NCI-H526 treated with DMSO at 0.1 percent for 48 hours (cell line): ENCODE results near the gene ASCC1.
A peak's percentile ranks its signal among the peaks of the same experiment; 100 is the strongest.
"Not testable (repeated sequence)": the region's sequence is repeated elsewhere in the genome, so short reads cannot be mapped to it uniquely, and the experiment has no call there.

Experiments used
- DNase-seq: peaks from one replicate; lab custom pipeline; 2025; lab: John Stamatoyannopoulos, UW

ASCC1 gene

GRCh38 chr10:72170263-72170662, 45.8 kb downstream of the ASCC1 start:
- DNase-seq = no peak

- no peak for DNase-seq
These were observed 49.0 kb downstream of the ASCC1 start for GRCh38 chr10:72167118-72167517.

GRCh38 chr10:72164617-72165016, 51.5 kb downstream of the ASCC1 start:
- no peak for DNase-seq

- no peak for DNase-seq
These were observed 53.1 kb downstream of the ASCC1 start for GRCh38 chr10:72162978-72163377.

- peak; percentile 21 for DNase-seq
These were observed 57.9 kb downstream of the ASCC1 start for GRCh38 chr10:72158176-72158575.

GRCh38 chr10:72156223-72156622, 59.9 kb downstream of the ASCC1 start:
- DNase-seq = no peak

GRCh38 chr10:72152286-72152685, 63.8 kb downstream of the ASCC1 start:
- DNase-seq = no peak

- not testable (repeated sequence) for DNase-seq
These were observed 65.2 kb downstream of the ASCC1 start for GRCh38 chr10:72150746-72151478.

- DNase-seq = not testable (repeated sequence)
These were observed 68.8 kb downstream of the ASCC1 start for GRCh38 chr10:72147324-72147584.

- DNase-seq = no peak
These were observed 69.3 kb downstream of the ASCC1 start for GRCh38 chr10:72146559-72147323.

- DNase-seq = no peak
These were observed 70.0 kb downstream of the ASCC1 start for GRCh38 chr10:72146071-72146470.

- DNase-seq = no peak
These were observed 70.4 kb downstream of the ASCC1 start for GRCh38 chr10:72145657-72146056.

GRCh38 chr10:72140850-72141249, 75.2 kb downstream of the ASCC1 start:
- DNase-seq = no peak

- DNase-seq = no peak
These were observed 75.9 kb downstream of the ASCC1 start for GRCh38 chr10:72140174-72140573.

GRCh38 chr10:72137583-72137982, 78.5 kb downstream of the ASCC1 start:
- DNase-seq = no peak

- not testable (repeated sequence) for DNase-seq
These were observed 79.9 kb downstream of the ASCC1 start for GRCh38 chr10:72136225-72136624.

- no peak for DNase-seq
These were observed 81.0 kb downstream of the ASCC1 start for GRCh38 chr10:72134785-72135767.

GRCh38 chr10:72133517-72133916, 82.6 kb downstream of the ASCC1 start:
- no peak for DNase-seq

GRCh38 chr10:72132854-72133253, 83.2 kb downstream of the ASCC1 start:
- DNase-seq = no peak

- DNase-seq = no peak
These were observed 88.5 kb downstream of the ASCC1 start for GRCh38 chr10:72127571-72127970.

- no peak for DNase-seq
These were observed 89.2 kb downstream of the ASCC1 start for GRCh38 chr10:72126872-72127232.

- DNase-seq = no peak
These were observed 89.7 kb downstream of the ASCC1 start for GRCh38 chr10:72126184-72126871.
